ENCODE data around the gene RAB35.

- no peak for TF ChIP-seq CTCF (conservative IDR thresholded peaks at IDR 0.05 in 1 of 2, IDR thresholded peaks at IDR 0.05 in 1 of 2; ENCODE audit: extremely low read depth in 1 of 2, insufficient read depth in 1 of 2, low read depth in 1 of 2, low read length in 2 of 2)
- TF ChIP-seq EZH2 (IDR thresholded peaks at IDR 0.05; ENCODE audit: borderline replicate concordance, low read length): no peak
Observed at GRCh38 chr12:120137833-120138232, 21.3 kb upstream of the RAB35 start.
